H1 (cell line): ENCODE data around the gene GP2. TPM values are rescaled to one million over a fixed set of nuclear protein-coding genes. Genes with fewer than 3 reads are reported as not detected.

Experiments
- CTCF ChIA-PET: fragments of 300-600 bp; sonication (Branson Sonifier 250); formaldehyde crosslinking; loops from one replicate; lab custom pipeline; 2021; ENCODE audit not compliant: partially characterized antibody; lab: Charles Lee
- POLR2A ChIA-PET: fragments of 300-600 bp; sonication (Branson Sonifier 250); formaldehyde crosslinking; loops from one replicate; lab custom pipeline; 2021; ENCODE audit warnings: inconsistent platforms; ENCODE audit not compliant: partially characterized antibody; lab: Charles Lee
- DNase-seq, 2 experiments: peaks; one replicate each; pipeline versions ENCODE4 v3.0.0 to v3.0.0-alpha.2; 2010 to 2022; ENCODE audit warnings: low spot score in 2 of 2, low read depth in 1 of 2, mixed read lengths in 1 of 2
- FAIRE-seq: peaks from 2 replicates; lab custom pipeline; 2011; peaks lifted over from hg19 to GRCh38; lab: Jason Lieb, UNC
- H2AFZ ChIP-seq: 2 replicates; pipeline ENCODE4 v1.8.1; 2012; ENCODE audit warnings: low read length, inconsistent platforms
- H2AK5ac ChIP-seq: 2 replicates; pipeline ENCODE4 v1.6.1; 2013; ENCODE audit warnings: low read depth, low read length
- H2BK120ac ChIP-seq: replicated peaks from 2 replicates; pipeline ENCODE3; 2013; ENCODE audit warnings: low read depth, low read length, inconsistent platforms
- H2BK12ac ChIP-seq: 2 replicates; pipeline ENCODE4 v1.6.1; 2013; ENCODE audit warnings: low read depth, low read length
- H2BK15ac ChIP-seq: 2 replicates; pipeline ENCODE4 v1.6.1; 2013; ENCODE audit warnings: low read length
- H2BK20ac ChIP-seq: 2 replicates; pipeline ENCODE4 v1.6.1; 2013; ENCODE audit warnings: low read length
- H2BK5ac ChIP-seq: 2 replicates; pipeline ENCODE4 v1.6.1; 2013; ENCODE audit warnings: low read depth, low read length
- H3K14ac ChIP-seq: 2 replicates; pipeline ENCODE4 v1.6.1; 2013; ENCODE audit warnings: inconsistent platforms; ENCODE audit not compliant: insufficient read length
- H3K18ac ChIP-seq: 2 replicates; pipeline ENCODE4 v1.6.1; 2013; ENCODE audit warnings: low read length; ENCODE audit errors: extremely low read depth
- H3K23ac ChIP-seq: 2 replicates; pipeline ENCODE4 v1.6.1; 2013; ENCODE audit warnings: inconsistent platforms; ENCODE audit not compliant: insufficient read length
- H3K23me2 ChIP-seq: 2 replicates; pipeline ENCODE4 v1.6.1; 2013; ENCODE audit warnings: low read depth, low read length
- H3K27ac ChIP-seq: 2 replicates; pipeline ENCODE4 v1.6.1; 2011; ENCODE audit warnings: low read depth, low read length, inconsistent platforms
- H3K27me3 ChIP-seq, 4 experiments: replicated peaks in 1 of 4; 1 replicate in 1 of 4; 2 replicates in 3 of 4; pipeline versions ENCODE4 v1.6.1 to v1.8.1; 2011 to 2013; ENCODE audit warnings: low read length in 3 of 4, mild to moderate bottlenecking in 3 of 4, inconsistent platforms in 2 of 4, mixed read lengths in 2 of 4, moderate library complexity in 1 of 4; ENCODE audit not compliant: control insufficient read depth in 3 of 4, insufficient read depth in 3 of 4; ENCODE audit errors: extremely low read depth in 1 of 4
- H3K36me3 ChIP-seq, 4 experiments: 2 replicates each; pipeline versions ENCODE4 v1.6.1 to v1.8.1; 2011 to 2013; ENCODE audit warnings: mild to moderate bottlenecking in 4 of 4, low read length in 3 of 4, moderate library complexity in 2 of 4, control low read depth in 1 of 4, inconsistent platforms in 1 of 4; ENCODE audit not compliant: insufficient read depth in 4 of 4, control insufficient read depth in 2 of 4
- H3K4ac ChIP-seq: replicated peaks from 2 replicates; pipeline ENCODE3; 2013; ENCODE audit warnings: low read length, low read depth, mixed read lengths, inconsistent platforms; ENCODE audit not compliant: insufficient read length
- H3K4me1 ChIP-seq, 4 experiments: replicated peaks in 1 of 4; 1 replicate in 1 of 4; 2 replicates in 3 of 4; pipeline versions ENCODE4 v1.6.1 to v1.8.1; 2011 to 2013; ENCODE audit warnings: low read length in 3 of 4, inconsistent platforms in 2 of 4, mixed read lengths in 1 of 4; ENCODE audit not compliant: insufficient read depth in 4 of 4, control insufficient read depth in 3 of 4
- H3K4me2 ChIP-seq, 2 experiments: 2 replicates each; pipeline versions ENCODE4 v1.6.1 to v1.8.1; 2011 to 2013; ENCODE audit warnings: low read depth in 2 of 2, low read length in 2 of 2, control low read depth in 1 of 2, inconsistent platforms in 1 of 2, mild to moderate bottlenecking in 1 of 2; ENCODE audit not compliant: insufficient read depth in 1 of 2
- H3K4me3 ChIP-seq, 4 experiments: fragments of 200-600, 300-600 bp in 1 of 4; sonication (generic), shearing (Covaris generic), sonication (Bioruptor Twin) in 1 of 4; 2 replicates each; pipeline versions ENCODE4 v1.5.1 to v1.8.1; 2011 to 2016; ENCODE audit warnings: low read length in 4 of 4, low read depth in 3 of 4, control low read depth in 2 of 4, inconsistent platforms in 2 of 4, mild to moderate bottlenecking in 2 of 4, mixed read lengths in 1 of 4, moderate library complexity in 1 of 4; ENCODE audit not compliant: insufficient read depth in 2 of 4; ENCODE audit errors: extremely low read depth in 1 of 4
- H3K56ac ChIP-seq: replicated peaks from 2 replicates; pipeline ENCODE3; 2013; ENCODE audit warnings: low read depth, mild to moderate bottlenecking, mixed read lengths, low read length, inconsistent platforms; ENCODE audit not compliant: insufficient read length
- H3K79me1 ChIP-seq: 2 replicates; pipeline ENCODE4 v1.6.1; 2013; ENCODE audit warnings: low read depth, low read length, control low read depth
- H3K79me2 ChIP-seq, 2 experiments: 2 replicates each; pipeline versions ENCODE4 v1.6.1 to v1.8.1; 2012 to 2013; ENCODE audit warnings: low read length in 2 of 2, mild to moderate bottlenecking in 2 of 2, inconsistent platforms in 1 of 2; ENCODE audit not compliant: insufficient read depth in 2 of 2, control insufficient read depth in 1 of 2
- H3K9ac ChIP-seq, 4 experiments: replicated peaks in 1 of 4; 1 replicate in 1 of 4; 2 replicates in 3 of 4; pipeline versions ENCODE4 v1.6.1 to v1.8.1; 2011 to 2013; ENCODE audit warnings: low read depth in 3 of 4, low read length in 3 of 4, control low read depth in 2 of 4, mild to moderate bottlenecking in 2 of 4, moderate library complexity in 2 of 4, inconsistent platforms in 1 of 4; ENCODE audit errors: extremely low read depth in 1 of 4
- H3K9me3 ChIP-seq, 2 experiments: 2 replicates each; pipeline versions ENCODE4 v1.6.1 to v1.8.1; 2012 to 2013; ENCODE audit warnings: mild to moderate bottlenecking in 2 of 2, moderate library complexity in 2 of 2, control low read depth in 1 of 2, inconsistent platforms in 1 of 2, low read depth in 1 of 2, low read length in 1 of 2, mixed read lengths in 1 of 2; ENCODE audit not compliant: insufficient read depth in 2 of 2
- H4K20me1 ChIP-seq, 2 experiments: replicated peaks in 1 of 2; 2 replicates each; pipeline versions ENCODE3 to v1.8.1; 2011 to 2013; ENCODE audit warnings: inconsistent platforms in 2 of 2, low read length in 2 of 2, mild to moderate bottlenecking in 1 of 2; ENCODE audit not compliant: insufficient read depth in 2 of 2, control insufficient read depth in 1 of 2
- H4K5ac ChIP-seq: 2 replicates; pipeline ENCODE4 v1.6.1; 2013; ENCODE audit warnings: low read length, low read depth, mixed read lengths, inconsistent platforms; ENCODE audit not compliant: insufficient read length
- H4K8ac ChIP-seq: 2 replicates; pipeline ENCODE4 v1.8.0; 2013; ENCODE audit warnings: mild to moderate bottlenecking, moderate library complexity, low read length, inconsistent platforms; ENCODE audit not compliant: insufficient read depth; ENCODE audit errors: extremely low read depth
- H4K91ac ChIP-seq: replicated peaks from 2 replicates; pipeline ENCODE3; 2013; ENCODE audit warnings: low read length, mixed read lengths, inconsistent platforms; ENCODE audit not compliant: insufficient read length
- CBX8 ChIP-seq: fragments of 300-800, 300-1000 bp; sonication (generic); IDR thresholded peaks from 2 replicates; pipeline ENCODE4 v1.7.1; 2016; ENCODE audit warnings: low read depth, low read length, borderline replicate concordance
- WGBS, 2 experiments: shearing (Covaris generic) in 1 of 2; methylation state at CpG; one replicate each; pipeline versions ENCODE4 v1.1.6 to v1.1.7; 2013 to 2015; ENCODE audit warnings: low lambda C conversion rate in 2 of 2, mixed read lengths in 2 of 2, inconsistent platforms in 1 of 2, low coverage in 1 of 2, missing lambda C conversion rate in 1 of 2; ENCODE audit not compliant: insufficient replicate concordance in 2 of 2, insufficient coverage in 1 of 2, insufficient read length in 1 of 2; ENCODE audit errors: extremely low coverage in 1 of 2, missing lambda C conversion rate in 1 of 2; 5-methylcytosine and 5-hydroxymethylcytosine counted together
- polyA plus RNA-seq, 7 experiments: library from polyadenylated mRNA; depleted of rRNA in 3 of 7; stranded (reverse) in 5 of 7; unstranded in 2 of 7; fragments of >200 nt in 5 of 7; fragments of 200-250 nt in 2 of 7; gene quantifications; 1 replicate in 5 of 7; 2 replicates in 1 of 7; 4 replicates in 1 of 7; pipeline versions ENCODE4 v1.2.1 to v1.2.3, GENCODE V29; 2011 to 2013; ENCODE audit warnings: missing spikeins in 2 of 7, mixed read lengths in 2 of 7
- total RNA-seq: library from RNA; stranded (reverse); fragmentation: NEBNext Ultra II Directional; extraction: Animal tissue kit (Norgen Biotek cat#: 25700); gene quantifications from 2 replicates; pipeline ENCODE4 v1.2.1, GENCODE V29; 2021

GP2 gene
- total and polyA plus RNA-seq, 2 of the 8 experiments (the other 6 are each of a cell fraction or from before 2014, with no cell fraction given), result not detected

DNA sequence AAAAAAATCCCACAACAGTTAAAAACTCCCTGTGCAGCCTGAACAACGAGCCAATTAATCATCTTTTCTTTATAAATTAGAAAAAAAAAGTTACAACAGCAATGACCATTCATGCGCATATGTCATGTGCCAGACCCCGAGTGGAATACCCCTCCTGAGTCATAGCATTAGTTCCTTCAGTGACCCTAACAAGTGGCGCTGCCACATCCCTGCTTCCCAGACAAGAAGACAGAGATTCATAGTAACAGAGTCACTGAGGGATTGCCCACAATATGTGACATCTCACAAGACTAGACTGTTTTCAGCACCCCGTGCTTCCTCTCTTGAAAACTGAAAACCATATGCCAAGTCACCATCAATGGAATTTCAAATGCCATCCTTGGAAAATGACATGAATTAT lies 17.3 kb upstream of the GP2 start:
- Histone ChIP-seq H3K36me3 (no peaks in the 10 kb centered on the region), H2BK120ac (no peak overlapping the region), H3K79me1 (no peaks in the 10 kb centered on the region), H3K27me3 (no peaks in the 10 kb centered on the region), H3K9ac (no peak overlapping the region), H4K8ac (no peak overlapping the region), H3K4me3 (no peak overlapping the region), H3K27ac (no peak overlapping the region), H3K9me3 (no peaks in the 10 kb centered on the region), H3K4me2 (no peak overlapping the region), H2BK20ac (no peak overlapping the region), H2AK5ac (no peak overlapping the region), H4K91ac (no peak overlapping the region), H4K20me1 (no peaks in the 10 kb centered on the region), H3K4ac (no peak overlapping the region), H3K56ac (no peak overlapping the region), H2BK15ac (no peak overlapping the region)
- no peak for DNase-seq
- POLR2A ChIA-PET, result no interaction called here
- CTCF ChIA-PET, result interaction anchor here (1.3 to 1.5 kb wide), 2 partner anchors 28 to 437 kb away, joined by 3 to 5 read pairs; no protein-coding TSS in a partner anchor
- 90% methylated on average over 5 of the region's 5 CpGs; no CpG with 5 or more reads in 1 of the 2 experiments for WGBS, 2 experiments
- TF ChIP-seq CBX8, result no peak
- TF ChIP-seq, all 59 proteins: peak for 0
- Histone ChIP-seq H3K79me2 (no peaks in the 10 kb centered on the region), H3K14ac (no peak overlapping the region), H3K4me1 (no peaks in the 10 kb centered on the region; a peak in 2 of 7 replicates), H4K5ac (no peak overlapping the region), H3K23me2 (no peaks in the 10 kb centered on the region), H2BK12ac (no peak overlapping the region), H2BK5ac (no peak overlapping the region), H3K23ac (no peak overlapping the region), H3K18ac (no peak overlapping the region), H2AFZ (no peak overlapping the region)
- FAIRE-seq, result no peak
